Effector memory CD4-positive, alpha-beta T cell (primary cell): ENCODE results near the gene MYCN.
"Not testable (repeated sequence)": the region's sequence is repeated elsewhere in the genome, so short reads cannot be mapped to it uniquely, and the experiment has no call there.

Source experiments
- DNase-seq, 3 donors: peaks; one replicate each; pipeline ENCODE4 v3.0.0-alpha.2; 2020
- H3K27ac ChIP-seq: 2 replicates; pipeline ENCODE4 v1.7.0; 2013; ENCODE audit warnings: mild to moderate bottlenecking, low read length, moderate library complexity; ENCODE audit not compliant: insufficient read depth, poor library complexity, severe bottlenecking
- H3K27me3 ChIP-seq: replicated peaks from 2 replicates; pipeline ENCODE4 v1.7.0; 2013; ENCODE audit warnings: mild to moderate bottlenecking, low read length; ENCODE audit not compliant: insufficient read depth, control insufficient read depth, poor library complexity, severe bottlenecking
- H3K36me3 ChIP-seq: 2 replicates; pipeline ENCODE4 v1.7.0; 2013; ENCODE audit warnings: mild to moderate bottlenecking, low read length, moderate library complexity; ENCODE audit not compliant: control insufficient read depth, insufficient read depth
- H3K4me1 ChIP-seq: 2 replicates; pipeline ENCODE4 v1.7.0; 2013; ENCODE audit warnings: low read length, mild to moderate bottlenecking; ENCODE audit not compliant: control insufficient read depth, insufficient read depth, poor library complexity, severe bottlenecking
- H3K4me3 ChIP-seq: 2 replicates; pipeline ENCODE4 v1.7.0; 2013; ENCODE audit warnings: low read length, low read depth, mild to moderate bottlenecking; ENCODE audit not compliant: insufficient read depth, poor library complexity, severe bottlenecking
- H3K9me3 ChIP-seq: 2 replicates; pipeline ENCODE4 v1.7.0; 2013; ENCODE audit warnings: mild to moderate bottlenecking, low read length, moderate library complexity; ENCODE audit not compliant: control insufficient read depth

The MYCN gene

GRCh38 chr2:15951936-15952335, 11.6 kb downstream of the MYCN start:
- not testable (repeated sequence) for H3K9me3 ChIP-seq, H3K36me3 ChIP-seq, H3K4me1 ChIP-seq, DNase-seq, H3K27ac ChIP-seq, H3K27me3 ChIP-seq, H3K4me3 ChIP-seq

GRCh38 chr2:15952451-15953146, 12.2 kb downstream of the MYCN start:
- Histone ChIP-seq H3K9me3 (no peaks in the 10 kb centered on the region), H3K27ac (no peak overlapping the region), H3K27me3 (no peaks in the 10 kb centered on the region), H3K4me1 (no peaks in the 10 kb centered on the region), H3K4me3 (no peak overlapping the region), H3K36me3 (no peaks in the 10 kb centered on the region)
- DNase-seq, result no peak

GRCh38 chr2:15953147-15953630, 12.8 kb downstream of the MYCN start:
- Histone ChIP-seq H3K27ac (no peak overlapping the region), H3K27me3 (no peaks in the 10 kb centered on the region)

GRCh38 chr2:15953891-15954680, 13.7 kb downstream of the MYCN start:
- Histone ChIP-seq H3K9me3 (no peaks in the 10 kb centered on the region), H3K36me3 (no peaks in the 10 kb centered on the region), H3K4me1 (no peaks in the 10 kb centered on the region), H3K4me3 (no peak overlapping the region), H3K27ac (no peak overlapping the region), H3K27me3 (no peaks in the 10 kb centered on the region)
- DNase-seq, result no peak

More at GRCh38 chr2:15953147-15953630, 12.8 kb downstream of the MYCN start:
- Histone ChIP-seq H3K9me3 (no peaks in the 10 kb centered on the region), H3K4me1 (no peaks in the 10 kb centered on the region), H3K4me3 (no peak overlapping the region), H3K36me3 (no peaks in the 10 kb centered on the region)
- DNase-seq, result no peak

GRCh38 chr2:15954761-15955160, 14.4 kb downstream of the MYCN start:
- H3K27me3 ChIP-seq, result no peaks in the 10 kb centered on the region
- no peak overlapping the region for H3K4me3 ChIP-seq
- H3K9me3 ChIP-seq, result no peaks in the 10 kb centered on the region
- H3K4me1 ChIP-seq, result no peaks in the 10 kb centered on the region
- no peaks in the 10 kb centered on the region for H3K36me3 ChIP-seq
- DNase-seq, result no peak
- no peak overlapping the region for H3K27ac ChIP-seq

GRCh38 chr2:15955232-15955988, 15.1 kb downstream of the MYCN start:
- Histone ChIP-seq H3K4me1 (no peaks in the 10 kb centered on the region), H3K36me3 (no peaks in the 10 kb centered on the region), H3K27me3 (no peaks in the 10 kb centered on the region), H3K9me3 (no peaks in the 10 kb centered on the region), H3K4me3 (no peak overlapping the region), H3K27ac (no peak overlapping the region)
- DNase-seq, result no peak

- no peaks in the 10 kb centered on the region for H3K9me3 ChIP-seq
- no peak for DNase-seq
- H3K4me3 ChIP-seq, result no peak overlapping the region
- H3K36me3 ChIP-seq, result no peaks in the 10 kb centered on the region
- no peak overlapping the region for H3K27ac ChIP-seq
- no peaks in the 10 kb centered on the region for H3K4me1 ChIP-seq
- no peaks in the 10 kb centered on the region for H3K27me3 ChIP-seq
Observed at GRCh38 chr2:15956230-15956629, 15.9 kb downstream of the MYCN start.

GRCh38 chr2:15956751-15957736, 16.7 kb downstream of the MYCN start:
- Histone ChIP-seq H3K27ac (no peak overlapping the region), H3K4me1 (no peaks in the 10 kb centered on the region), H3K27me3 (no peaks in the 10 kb centered on the region), H3K9me3 (no peaks in the 10 kb centered on the region), H3K36me3 (no peaks in the 10 kb centered on the region), H3K4me3 (no peak overlapping the region)
- no peak for DNase-seq
